Central memory CD4-positive, alpha-beta T cell (primary cell): Measurements from ENCODE around the gene RNF5.
A peak's percentile ranks its signal among the peaks of the same experiment; 100 is the strongest.
"Not testable (repeated sequence)": the region's sequence is repeated elsewhere in the genome, so short reads cannot be mapped to it uniquely, and the experiment has no call there.

Source experiments
- DNase-seq: peaks from one replicate; pipeline ENCODE4 v3.0.0; 2022
- total RNA-seq, 3 experiments: gene quantifications; one replicate each; lab custom pipeline; 2026; lab: John Stamatoyannopoulos, UW

Gene RNF5
- total RNA-seq = 10.8 to 34.7 (median 32.7) reads per million in 3 experiments

DNA sequence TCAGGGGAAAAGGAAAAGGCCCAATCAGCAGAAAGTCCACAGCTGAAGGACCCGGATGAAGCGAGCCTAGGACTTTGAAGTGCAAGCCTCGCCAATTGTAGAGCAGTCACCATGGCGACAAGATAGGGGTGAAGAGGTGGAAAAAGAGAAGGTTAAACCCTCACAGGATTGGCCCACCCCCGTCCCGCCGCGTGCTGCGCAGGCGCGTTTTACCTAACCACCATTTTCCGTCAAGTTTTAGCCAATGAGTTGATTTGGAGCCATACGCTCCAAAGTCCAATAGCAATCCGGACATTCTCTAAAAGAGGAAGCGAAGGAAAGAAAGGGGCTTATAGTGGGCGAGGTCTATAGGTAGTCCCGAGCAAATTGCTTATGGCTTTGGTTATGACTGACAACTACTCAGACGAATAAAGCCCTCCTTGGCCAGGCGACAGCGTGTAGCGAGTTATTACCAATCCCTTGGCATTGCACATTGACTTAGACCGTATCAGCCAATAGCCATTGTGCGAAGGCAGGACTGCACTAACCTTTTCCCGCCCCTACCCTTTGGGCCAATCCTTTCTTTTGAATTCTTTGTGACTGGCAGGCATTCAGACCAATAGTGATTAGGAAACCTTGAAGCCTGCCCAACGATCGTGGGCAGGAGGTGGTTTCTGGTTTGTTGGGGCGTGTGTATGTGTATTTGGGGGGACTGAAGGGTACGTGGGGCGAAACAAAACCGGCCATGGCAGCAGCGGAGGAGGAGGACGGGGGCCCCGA is at the start of gene RNF5:
Gene RNF5 (plus strand): TSS at position 618 of the 759 bp plus-strand sequence. CDS start 107 bp downstream, at position 725.
- DNase-seq = peak; percentile 99

- no peak for DNase-seq
Measured at GRCh38 chr6:32128751-32129296, 49.4 kb upstream of the RNF5 start.

GRCh38 chr6:32129297-32130088 is 48.7 kb upstream of the RNF5 start:
- no peak for DNase-seq

GRCh38 chr6:32131439-32131948 is 46.7 kb upstream of the RNF5 start:
- no peak for DNase-seq

- DNase-seq = no peak
Measured at GRCh38 chr6:32132110-32132509, 46.1 kb upstream of the RNF5 start.

DNA sequence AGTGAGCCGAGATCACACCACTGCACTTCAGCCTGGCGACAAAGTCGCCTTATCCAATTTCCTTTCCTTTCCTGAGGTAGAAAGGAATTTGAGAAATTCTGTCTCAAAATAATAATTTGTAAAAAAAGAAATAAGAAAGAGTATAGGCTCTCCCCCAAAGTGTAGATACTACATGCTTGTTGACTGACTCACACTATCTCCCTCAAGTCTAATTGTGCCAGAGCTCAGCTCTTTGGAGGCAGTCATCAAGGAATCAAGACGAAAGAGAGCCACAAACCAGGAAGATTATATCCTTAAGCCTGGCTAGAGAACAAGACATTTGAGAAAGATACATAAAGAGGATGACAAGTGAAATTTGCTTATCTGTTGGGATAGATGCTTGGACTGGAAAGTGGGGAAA is 44.4 kb upstream of the RNF5 start:
- no peak for DNase-seq

- DNase-seq = no peak
Measured at GRCh38 chr6:32137454-32137853, 40.8 kb upstream of the RNF5 start.

DNA sequence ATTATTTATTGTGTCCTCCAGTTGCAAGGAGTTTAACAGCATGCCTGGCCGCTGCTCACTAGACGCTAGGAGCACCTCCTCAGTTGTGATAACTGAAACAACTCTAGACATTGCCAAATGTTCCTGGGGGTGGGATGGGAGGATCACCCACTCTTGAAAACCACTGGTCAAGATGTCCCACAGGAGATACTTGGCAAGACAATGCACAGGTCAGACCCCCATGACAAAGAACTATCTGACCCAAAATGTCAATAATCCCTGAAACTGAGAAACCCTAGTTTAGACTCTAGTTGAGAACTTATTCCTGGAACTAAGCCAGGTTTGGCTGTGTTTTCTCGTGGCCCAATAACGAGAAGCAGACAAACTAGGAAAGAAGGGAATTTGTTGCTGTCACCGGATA is 38.6 kb upstream of the RNF5 start:
- DNase-seq = no peak

DNA sequence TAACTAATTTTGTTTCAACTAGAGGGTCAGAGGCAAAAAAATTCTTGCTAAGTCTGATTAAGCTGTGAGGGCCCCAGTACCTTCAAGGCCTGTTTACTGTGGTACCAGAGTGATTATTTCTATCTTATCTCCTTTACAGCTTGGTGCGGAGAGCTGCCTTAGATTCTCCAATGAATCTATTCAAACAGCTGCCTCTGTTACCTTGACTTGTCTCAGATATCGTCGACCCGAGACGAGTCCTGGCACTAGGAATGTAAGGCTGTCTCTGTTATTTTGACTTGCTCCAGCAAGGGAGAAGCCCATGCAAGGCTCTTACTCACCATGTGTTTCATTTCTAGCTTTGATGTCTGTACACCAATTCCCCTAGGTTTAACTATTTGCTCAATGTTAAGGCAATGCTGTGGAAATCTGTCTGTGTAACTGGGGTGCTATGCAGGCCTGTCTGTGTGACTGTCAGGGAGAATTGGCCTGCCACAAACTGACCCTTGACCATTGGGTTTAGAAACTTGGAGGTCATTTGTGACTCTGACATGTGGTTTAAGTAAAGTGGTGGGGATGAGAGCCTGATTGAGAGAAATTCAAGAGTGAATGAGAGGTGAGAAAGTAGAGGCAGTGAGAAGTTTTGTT is 37.7 kb upstream of the RNF5 start:
- DNase-seq = no peak

- DNase-seq = not testable (repeated sequence)
Measured at GRCh38 chr6:32144238-32144637, 34.0 kb upstream of the RNF5 start.

GRCh38 chr6:32146287-32146686 is 31.9 kb upstream of the RNF5 start:
- no peak for DNase-seq

DNA sequence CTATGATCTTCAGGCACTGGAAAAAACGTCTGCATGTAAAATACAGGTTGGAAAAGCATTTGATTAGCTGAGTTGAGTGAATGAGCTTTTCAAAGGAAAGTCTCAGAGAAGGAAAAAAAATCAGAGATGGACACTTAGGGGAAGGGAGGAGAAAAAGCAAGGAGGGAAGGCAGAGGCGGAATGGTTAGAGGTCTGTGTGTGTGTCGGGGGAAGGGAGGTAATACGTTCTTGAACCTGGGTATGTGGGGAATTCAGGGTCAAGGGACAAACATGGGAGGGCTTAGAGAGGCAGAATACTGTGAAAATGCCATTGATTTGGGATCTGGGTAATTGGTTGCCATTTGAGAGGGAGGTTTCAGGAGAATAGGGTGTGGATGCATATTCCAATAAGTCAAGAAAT is 31.5 kb upstream of the RNF5 start:
- DNase-seq = no peak

DNA sequence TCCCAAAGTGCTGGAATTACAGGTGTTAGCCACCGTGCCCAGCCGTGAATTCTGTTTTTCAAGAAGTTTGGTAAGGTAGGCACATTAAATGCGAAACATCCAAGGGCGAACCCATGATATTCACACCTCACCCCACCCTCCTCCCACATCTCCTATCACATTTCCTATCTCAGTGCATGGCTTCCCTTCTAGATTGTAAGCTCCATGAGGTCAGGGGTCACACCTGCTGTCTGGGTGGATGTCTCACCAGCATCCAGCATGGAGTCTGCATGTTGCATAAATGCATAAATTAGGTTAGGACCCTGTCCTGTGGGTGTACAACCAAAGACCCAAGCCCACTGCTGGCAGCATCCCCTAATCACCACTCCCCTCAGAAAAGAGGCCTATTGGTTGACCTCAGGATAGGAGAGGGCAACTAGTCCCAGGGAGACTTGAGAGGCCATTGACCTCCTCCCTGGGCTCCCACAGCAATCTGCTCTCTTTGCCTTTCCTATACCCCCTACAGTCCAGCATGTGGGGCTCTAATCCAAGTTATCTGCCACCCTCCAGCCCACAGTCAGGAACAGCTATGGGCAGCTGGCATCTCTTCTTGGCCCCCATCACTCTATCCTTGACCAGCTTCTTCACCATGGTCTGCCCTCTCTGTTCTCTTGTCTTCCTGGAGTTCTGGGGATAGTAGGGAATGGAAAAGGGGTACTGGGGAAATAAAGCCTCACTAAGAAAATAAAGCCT is 30.6 kb upstream of the RNF5 start:
- DNase-seq = no peak

- peak; percentile 61 for DNase-seq
Measured at GRCh38 chr6:32148289-32149091, 29.7 kb upstream of the RNF5 start.

DNA sequence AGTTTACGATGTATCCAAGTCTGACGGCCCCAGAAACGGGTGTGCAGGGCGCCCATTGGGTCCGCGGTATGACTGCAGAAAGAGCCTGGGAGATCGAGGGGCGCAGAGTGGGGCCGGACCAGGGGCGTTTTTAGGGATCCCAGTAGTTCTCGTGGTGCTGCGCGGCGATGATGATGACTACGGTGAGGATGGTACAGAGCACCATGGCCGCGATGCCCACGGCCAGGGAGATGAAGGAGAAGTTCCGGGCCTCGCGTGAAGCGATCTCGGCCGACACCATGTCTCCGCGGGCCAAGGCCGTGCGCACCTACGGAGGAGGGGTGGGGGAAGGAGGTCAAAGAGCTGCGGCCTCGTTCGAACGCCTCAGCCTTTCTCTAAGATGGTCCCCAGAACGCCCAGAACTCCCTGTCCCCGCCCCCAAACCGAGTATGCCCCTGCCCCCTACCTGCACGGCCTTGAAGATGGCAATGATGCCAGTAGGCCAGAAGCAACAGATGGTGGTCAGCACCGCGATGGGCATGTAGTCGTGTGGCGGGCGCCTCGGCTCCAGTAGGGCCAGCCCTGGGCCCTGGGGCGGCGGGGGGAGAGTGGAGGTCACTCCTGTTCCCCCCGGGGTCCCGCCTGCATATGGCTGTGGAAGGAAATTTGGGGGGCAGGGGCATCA is 29.0 kb upstream of the RNF5 start:
- no peak for DNase-seq

- no peak for DNase-seq
Measured at GRCh38 chr6:32149932-32150870, 28.0 kb upstream of the RNF5 start.

DNA sequence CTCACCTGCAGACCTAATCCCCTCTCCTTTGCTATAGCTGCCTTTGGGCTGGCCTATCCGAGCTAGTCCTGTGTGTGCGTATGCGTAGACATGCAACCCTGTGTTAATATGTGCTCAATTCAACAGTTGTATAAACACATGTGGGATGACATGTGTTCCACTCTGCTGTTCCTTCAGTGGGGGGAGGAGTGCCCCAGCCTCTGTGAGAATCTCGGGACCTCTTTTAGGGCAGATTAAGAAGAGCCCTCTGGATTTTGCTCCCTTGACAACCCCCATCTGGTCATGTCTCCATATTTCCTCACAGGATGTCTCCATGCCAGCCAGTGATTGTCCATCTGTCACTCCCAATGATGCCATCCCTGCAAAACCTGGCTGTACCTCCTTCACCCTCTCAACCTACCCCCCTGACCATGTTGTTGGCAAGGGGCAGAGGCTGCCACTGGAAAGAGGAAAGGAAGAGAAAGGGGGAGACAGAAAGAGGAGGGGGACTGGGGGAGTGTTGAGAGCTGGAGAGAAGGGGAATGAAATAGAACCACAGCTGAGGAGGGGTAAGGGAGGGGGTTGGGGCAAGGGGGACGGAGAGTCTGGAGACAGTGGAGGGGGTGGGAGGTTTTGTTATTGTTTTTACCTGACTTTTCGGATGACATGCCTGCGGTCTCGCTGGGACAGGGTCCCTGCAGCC is 26.9 kb upstream of the RNF5 start:
- DNase-seq = no peak

DNA sequence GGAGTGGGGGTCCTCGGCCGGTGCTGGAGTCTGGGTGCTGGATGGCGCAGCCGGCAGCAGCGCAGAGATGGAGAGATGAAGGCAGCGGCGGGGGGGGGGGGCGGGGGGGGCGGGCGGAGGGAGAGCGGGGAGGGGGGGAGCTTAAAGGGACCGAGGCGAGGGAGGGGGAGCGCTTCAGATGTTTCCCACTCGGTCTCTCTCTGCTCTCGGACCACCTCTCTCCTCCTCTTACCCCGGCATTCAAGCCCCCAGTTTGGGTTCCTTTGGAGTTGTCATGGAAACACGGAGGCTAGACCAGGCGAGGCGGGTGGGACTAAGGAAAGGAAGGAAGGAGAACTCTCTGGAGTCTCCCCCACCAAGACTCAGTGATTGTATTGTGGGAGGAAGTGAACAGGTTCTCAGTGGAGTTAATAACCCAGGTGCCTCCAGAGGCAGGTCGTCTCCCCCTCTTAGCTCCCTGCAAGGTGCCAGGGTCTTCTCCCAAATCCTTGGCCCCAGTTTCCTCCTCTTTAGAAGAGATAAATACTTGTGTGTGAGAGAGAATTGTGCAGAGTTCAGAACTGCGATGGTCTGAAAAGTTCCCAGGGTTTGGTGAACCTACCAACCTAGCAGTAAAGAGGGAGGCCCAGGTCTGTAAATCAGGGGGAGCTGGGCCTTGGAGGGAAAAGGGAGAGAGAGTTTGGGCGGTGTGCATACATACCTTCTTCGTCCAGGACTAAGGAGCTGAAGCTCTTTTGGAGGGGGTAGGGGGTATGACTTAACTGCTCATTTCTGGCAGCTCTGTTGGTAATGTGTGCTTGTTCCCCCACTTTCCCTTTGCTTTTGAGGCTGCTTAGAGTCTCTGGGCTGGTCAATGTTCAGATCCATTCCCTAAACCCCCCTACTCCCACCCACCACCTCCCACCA is 26.1 kb upstream of the RNF5 start, which contains the start of gene PRRT1:
Gene PRRT1 (minus strand): TSS at position 77 of the 906 bp plus-strand sequence. CDS start 112 bp downstream, outside the sequence.
- DNase-seq = no peak
